ENCODE results near the gene ZNF197. TPM values are rescaled to one million over a fixed set of nuclear protein-coding genes. Genes with fewer than 3 reads are reported as not detected.

ZNF197 gene
- total and polyA plus RNA-seq, 2 of the 4 experiments (the other 2 are of a cell fraction) = 5.0 to 14.9 TPM

- Histone ChIP-seq H2AFZ (replicated peaks; ENCODE audit: low read length, poor library complexity) (no peak overlapping the region), H3K23ac (ENCODE audit: low read depth, low read length) (no peak overlapping the region), H4K20me1 (ENCODE audit: insufficient read depth, low read length) (no peaks in the 10 kb centered on the region), H3K4me2 (ENCODE audit: low read depth, low read length) (no peak overlapping the region), H2BK120ac (ENCODE audit: low read depth, low read length) (no peak overlapping the region), H3K4ac (ENCODE audit: low read depth, low read length) (no peak overlapping the region), H2BK5ac (ENCODE audit: low read depth, low read length, poor library complexity, severe bottlenecking) (no peak overlapping the region), H4K91ac (ENCODE audit: insufficient read depth, low read depth, low read length) (no peak overlapping the region), H3K27me3 (ENCODE audit: control insufficient read depth, insufficient read depth, low read length) (no peaks in the 10 kb centered on the region), H3K9me1 (ENCODE audit: insufficient read depth, low read length) (no peaks in the 10 kb centered on the region), H3K56ac (ENCODE audit: extremely low read depth, insufficient read depth, low read length) (no peak overlapping the region), H4K8ac (ENCODE audit: low read depth in 2 of 2, low read length in 2 of 2) (no peak overlapping the region), H3K79me1 (ENCODE audit: low read depth in 1 of 2, low read length in 2 of 2) (no peaks in the 10 kb centered on the region), H3K4me3 (ENCODE audit: insufficient read depth, low read depth, low read length) (no peak overlapping the region), H3K9me3 (ENCODE audit: control insufficient read depth, insufficient read depth, low read length) (peaks cover 5% of the 10 kb centered on the region; the same call in 1 of the 2 replicates), H3K18ac (ENCODE audit: low read depth, low read length) (no peak overlapping the region), H2BK15ac (ENCODE audit: low read depth, low read length) (no peak overlapping the region), H4K5ac (ENCODE audit: low read depth, low read length) (no peak overlapping the region), H2AK9ac (replicated peaks; ENCODE audit: low read depth, low read length, poor library complexity) (no peak overlapping the region), H2AK5ac (ENCODE audit: low read depth, low read length) (no peak overlapping the region), H3K4me1 (ENCODE audit: control insufficient read depth, insufficient read depth, low read length) (no peaks in the 10 kb centered on the region), H3K27ac (ENCODE audit: insufficient read depth, low read length) (no peak overlapping the region), H3K9ac (ENCODE audit: low read depth, low read length) (no peak overlapping the region), H2BK20ac (ENCODE audit: low read depth, low read length) (no peak overlapping the region), H3K14ac (replicated peaks; ENCODE audit: low read depth, low read length) (no peak overlapping the region), H3K36me3 (ENCODE audit: control insufficient read depth, insufficient read depth, low read length) (no peaks in the 10 kb centered on the region)
- POLR2A ChIA-PET (ENCODE audit: unreplicated experiment) = no interaction called here
- CTCF ChIA-PET = no interaction called here
- in situ Hi-C loops (cut with MboI; ENCODE audit: low sequenced_read_pairs) = no loop called here
- dilution Hi-C loops (cut with HindIII; ENCODE audit: low sequenced_read_pairs, unreplicated experiment) = no loop called here
- TF ChIP-seq MAZ (IDR thresholded peaks at IDR 0.05; ENCODE audit: borderline replicate concordance, low read depth, low read length) = no peak
- no peak for TF ChIP-seq MXI1 (IDR thresholded peaks at IDR 0.05; ENCODE audit: borderline replicate concordance, low read depth, low read length)
- TF ChIP-seq MAFK (IDR thresholded peaks at IDR 0.05; ENCODE audit: low read depth, low read length) = no peak
- no peak for TF ChIP-seq RFX5 (IDR thresholded peaks at IDR 0.05; ENCODE audit: low read depth, low read length)
- no peak for TF ChIP-seq RAD21 (IDR thresholded peaks at IDR 0.05; ENCODE audit: low read length)
- no peak for TF ChIP-seq POLR2A (IDR thresholded peaks at IDR 0.05; ENCODE audit: low read depth, low read length)
- TF ChIP-seq USF2 (IDR thresholded peaks at IDR 0.05; ENCODE audit: low read depth, low read length) = no peak
- TF ChIP-seq RCOR1 (IDR thresholded peaks at IDR 0.05; ENCODE audit: insufficient replicate concordance, low read length) = no peak
- TF ChIP-seq ELK1 (IDR thresholded peaks at IDR 0.05; ENCODE audit: borderline replicate concordance, low read depth, low read length) = no peak
- TF ChIP-seq FOS (IDR thresholded peaks at IDR 0.05; ENCODE audit: low read depth, low read length) = no peak
- TF ChIP-seq CEBPB (IDR thresholded peaks at IDR 0.05; ENCODE audit: low read depth, low read length) = no peak
- no peak for TF ChIP-seq SMC3 (IDR thresholded peaks at IDR 0.05; ENCODE audit: low read depth, low read length)
- no peak for TF ChIP-seq CTCF (conservative IDR thresholded peaks at IDR 0.05; ENCODE audit: low read depth, low read length)
- no peak for TF ChIP-seq BHLHE40 (IDR thresholded peaks at IDR 0.05; ENCODE audit: low read depth, low read length)
- TF ChIP-seq NFE2L2 (IDR thresholded peaks at IDR 0.05; ENCODE audit: low read depth, low read length) = no peak
- no peak for TF ChIP-seq CHD1 (IDR thresholded peaks at IDR 0.05; ENCODE audit: low read depth, low read length)
- no TSS peak for BruUV-seq (replicated peaks)
- intact Hi-C loops (cut with micrococcal nuclease) = no loop called here
- DNase-seq (no peak), ATAC-seq (ENCODE audit: low read depth) (no peak)
- WGBS, 2 experiments (ENCODE audit: extremely low coverage in 2 of 2, insufficient read length in 1 of 2) = 96% methylated on average over 3 of the region's 6 CpGs; no CpG with 5 or more reads in 1 of the 2 experiments
These were observed 44.9 kb downstream of the ZNF197 start for GRCh38 chr3:44669760-44670159.
